IMR-90 (cell line): ENCODE measurements around the gene KCNK6. TPM values are rescaled to one million over a fixed set of nuclear protein-coding genes. Genes with fewer than 3 reads are reported as not detected.

ENCODE experiments used
- ATAC-seq: fragments of 200-7000 bp; cut with Tn5 transposase; 2 replicates; pipeline ENCODE4 v1.9.1; 2020; ENCODE audit warnings: low read depth, mild to moderate bottlenecking, moderate library complexity
- BruUV-seq: library from RNA; stranded (reverse); fragments of 400-500 nt; replicated peaks from 2 replicates; lab custom pipeline; 2021; lab: Mats Ljungman, UMichigan
- CTCF ChIA-PET: fragments of 300-600 bp; formaldehyde crosslinking; extraction: SDS; loops from one replicate; lab custom pipeline; 2021; ENCODE audit warnings: antibody characterized with exemption; lab: Yijun Ruan, JAX
- POLR2A ChIA-PET: fragments of 300-600 bp; sonication (Branson Sonifier 250); formaldehyde crosslinking; loops from one replicate; lab custom pipeline; 2022; ENCODE audit warnings: antibody characterized with exemption; ENCODE audit not compliant: unreplicated experiment; lab: Charles Lee
- DNase-seq: peaks from one replicate; pipeline ENCODE4 v3.0.0; 2013
- H2AFZ ChIP-seq: replicated peaks from 2 replicates; pipeline ENCODE3; 2013; ENCODE audit warnings: low read length, mild to moderate bottlenecking; ENCODE audit not compliant: poor library complexity
- H2AK5ac ChIP-seq: 2 replicates; pipeline ENCODE4 v1.6.1; 2013; ENCODE audit warnings: low read depth, low read length, inconsistent platforms
- H2AK9ac ChIP-seq: replicated peaks from 2 replicates; pipeline ENCODE3; 2013; ENCODE audit warnings: mild to moderate bottlenecking, low read depth, low read length, moderate library complexity; ENCODE audit not compliant: poor library complexity
- H2BK120ac ChIP-seq: 2 replicates; pipeline ENCODE4 v1.6.1; 2013; ENCODE audit warnings: low read depth, low read length, inconsistent platforms
- H2BK15ac ChIP-seq: 3 replicates; pipeline ENCODE4 v1.6.1; 2013; ENCODE audit warnings: low read depth, low read length, inconsistent platforms
- H2BK20ac ChIP-seq: 2 replicates; pipeline ENCODE4 v1.6.1; 2013; ENCODE audit warnings: low read depth, mild to moderate bottlenecking, inconsistent platforms, low read length, moderate library complexity
- H2BK5ac ChIP-seq: 2 replicates; pipeline ENCODE4 v1.6.1; 2013; ENCODE audit warnings: mild to moderate bottlenecking, low read depth, low read length, inconsistent platforms; ENCODE audit not compliant: poor library complexity, severe bottlenecking
- H3K14ac ChIP-seq: replicated peaks from 2 replicates; pipeline ENCODE4 v1.6.1; 2013; ENCODE audit warnings: low read depth, low read length, inconsistent platforms
- H3K18ac ChIP-seq: 2 replicates; pipeline ENCODE4 v1.6.1; 2013; ENCODE audit warnings: low read depth, low read length, control low read depth
- H3K23ac ChIP-seq: 2 replicates; pipeline ENCODE4 v1.6.1; 2013; ENCODE audit warnings: low read depth, low read length, inconsistent platforms
- H3K27ac ChIP-seq: 2 replicates; pipeline ENCODE4 v1.5.1; 2013; ENCODE audit warnings: mild to moderate bottlenecking, control low read depth, low read length; ENCODE audit not compliant: insufficient read depth
- H3K27me3 ChIP-seq: 2 replicates; pipeline ENCODE4 v1.6.1; 2013; ENCODE audit warnings: low read length; ENCODE audit not compliant: control insufficient read depth, insufficient read depth
- H3K36me3 ChIP-seq: 2 replicates; pipeline ENCODE4 v1.6.1; 2013; ENCODE audit warnings: low read length, mixed read lengths; ENCODE audit not compliant: control insufficient read depth, insufficient read depth
- H3K4ac ChIP-seq: 2 replicates; pipeline ENCODE4 v1.6.1; 2013; ENCODE audit warnings: low read depth, low read length, inconsistent platforms
- H3K4me1 ChIP-seq: 2 replicates; pipeline ENCODE4 v1.6.1; 2013; ENCODE audit warnings: low read length, mixed read lengths; ENCODE audit not compliant: control insufficient read depth, insufficient read depth
- H3K4me2 ChIP-seq: 2 replicates; pipeline ENCODE4 v1.6.1; 2013; ENCODE audit warnings: low read depth, mild to moderate bottlenecking, control low read depth, low read length, moderate library complexity
- H3K4me3 ChIP-seq: 2 replicates; pipeline ENCODE4 v1.5.1; 2013; ENCODE audit warnings: low read depth, mild to moderate bottlenecking, control low read depth, low read length, moderate library complexity; ENCODE audit not compliant: insufficient read depth
- H3K56ac ChIP-seq: 2 replicates; pipeline ENCODE4 v1.6.1; 2013; ENCODE audit warnings: low read length, inconsistent platforms; ENCODE audit not compliant: insufficient read depth; ENCODE audit errors: extremely low read depth
- H3K79me1 ChIP-seq, 2 experiments: 2 replicates each; pipeline ENCODE4 v1.6.1; 2013; ENCODE audit warnings: low read length in 2 of 2, inconsistent platforms in 1 of 2, low read depth in 1 of 2
- H3K9ac ChIP-seq: 2 replicates; pipeline ENCODE4 v1.6.1; 2013; ENCODE audit warnings: low read depth, low read length, control low read depth
- H3K9me1 ChIP-seq: 2 replicates; pipeline ENCODE4 v1.6.1; 2013; ENCODE audit warnings: low read length, inconsistent platforms; ENCODE audit not compliant: insufficient read depth
- H3K9me3 ChIP-seq: 2 replicates; pipeline ENCODE4 v1.6.1; 2013; ENCODE audit warnings: low read length; ENCODE audit not compliant: control insufficient read depth, insufficient read depth
- H4K20me1 ChIP-seq: 2 replicates; pipeline ENCODE4 v1.6.1; 2013; ENCODE audit warnings: low read length, inconsistent platforms; ENCODE audit not compliant: insufficient read depth
- H4K5ac ChIP-seq: 2 replicates; pipeline ENCODE4 v1.6.1; 2013; ENCODE audit warnings: mild to moderate bottlenecking, low read depth, low read length, control low read depth
- H4K8ac ChIP-seq, 2 experiments: 2 replicates each; pipeline ENCODE4 v1.6.1; 2013; ENCODE audit warnings: low read depth in 2 of 2, low read length in 2 of 2, control low read depth in 1 of 2, inconsistent platforms in 1 of 2
- H4K91ac ChIP-seq: 2 replicates; pipeline ENCODE4 v1.6.1; 2013; ENCODE audit warnings: low read depth, low read length, inconsistent platforms; ENCODE audit not compliant: insufficient read depth
- BHLHE40 ChIP-seq: fragments of 150-350 bp; IDR thresholded peaks from 2 replicates; pipeline ENCODE4 v1.6.1; 2016; ENCODE audit warnings: mild to moderate bottlenecking, low read depth, low read length
- CHD1 ChIP-seq: IDR thresholded peaks from 2 replicates; pipeline ENCODE4 v1.6.1; 2012; ENCODE audit warnings: low read depth, low read length, improper control_type of control experiment
- CTCF ChIP-seq: conservative IDR thresholded peaks from 2 replicates; pipeline ENCODE4 v1.5.1; 2012; ENCODE audit warnings: mild to moderate bottlenecking, low read depth, low read length, improper control_type of control experiment
- ELK1 ChIP-seq: fragments of 150-350 bp; IDR thresholded peaks from 2 replicates; pipeline ENCODE4 v1.6.1; 2016; ENCODE audit warnings: low read depth, mild to moderate bottlenecking, low read length, moderate library complexity, borderline replicate concordance
- FOS ChIP-seq: fragments of 150-350 bp; IDR thresholded peaks from 2 replicates; pipeline ENCODE4 v1.6.1; 2016; ENCODE audit warnings: low read depth, low read length
- MAFK ChIP-seq: IDR thresholded peaks from 2 replicates; pipeline ENCODE4 v1.6.1; 2012; ENCODE audit warnings: low read depth, low read length, improper control_type of control experiment
- MAZ ChIP-seq: IDR thresholded peaks from 2 replicates; pipeline ENCODE4 v1.6.1; 2012; ENCODE audit warnings: low read depth, mild to moderate bottlenecking, low read length, improper control_type of control experiment, moderate library complexity, borderline replicate concordance
- MXI1 ChIP-seq: IDR thresholded peaks from 2 replicates; pipeline ENCODE4 v1.6.1; 2012; ENCODE audit warnings: low read depth, mild to moderate bottlenecking, low read length, moderate library complexity, borderline replicate concordance
- NFE2L2 ChIP-seq: fragments of 150-350 bp; IDR thresholded peaks from 2 replicates; pipeline ENCODE4 v1.6.1; 2016; ENCODE audit warnings: low read depth, mild to moderate bottlenecking, low read length
- POLR2A ChIP-seq: IDR thresholded peaks from 2 replicates; pipeline ENCODE4 v1.6.1; 2012; ENCODE audit warnings: mild to moderate bottlenecking, low read depth, low read length
- RAD21 ChIP-seq: IDR thresholded peaks from 2 replicates; pipeline ENCODE4 v1.6.1; 2012; ENCODE audit warnings: low read length, improper control_type of control experiment
- RFX5 ChIP-seq: IDR thresholded peaks from 2 replicates; pipeline ENCODE4 v1.8.0; 2012; ENCODE audit warnings: low read depth, mild to moderate bottlenecking, low read length, moderate library complexity
- USF2 ChIP-seq: fragments of 150-350 bp; IDR thresholded peaks from 2 replicates; pipeline ENCODE4 v1.6.1; 2017; ENCODE audit warnings: mild to moderate bottlenecking, antibody characterized with exemption, low read length, low read depth
- WGBS, 2 experiments: methylation state at CpG; one replicate each; pipeline versions ENCODE4 v1.1.5 to v1.1.7; 2013; ENCODE audit warnings: missing lambda C conversion rate in 2 of 2; ENCODE audit not compliant: insufficient read length in 1 of 2; ENCODE audit errors: extremely low coverage in 2 of 2; 5-methylcytosine and 5-hydroxymethylcytosine counted together
- dilution Hi-C: fragments of 300-500 bp; cut with HindIII; formaldehyde crosslinking; loops from one replicate; pipeline ENCODE4 v1.14.3; 2018; ENCODE audit warnings: low sequenced_read_pairs; ENCODE audit not compliant: unreplicated experiment
- in situ Hi-C: fragments of 300-500 bp; cut with MboI; formaldehyde crosslinking; loops from 3 replicates; pipeline ENCODE4 v1.14.3; 2019; ENCODE audit warnings: low sequenced_read_pairs, inconsistent platforms, mixed read lengths
- intact Hi-C: fragments of 100-400 bp; cut with micrococcal nuclease; formaldehyde crosslinking; loops from 2 replicates; pipeline ENCODE4 v1.10.0; 2022
- polyA plus RNA-seq, 3 experiments: library from polyadenylated mRNA; depleted of rRNA; stranded (reverse); fragments of >200 nt; gene quantifications; 2 replicates each; pipeline ENCODE4 v1.2.3, GENCODE V29; 2012; ENCODE audit warnings: low replicate concordance in 1 of 3
- total RNA-seq: library from RNA; depleted of rRNA; stranded (reverse); fragments of >200 nt; gene quantifications from 2 replicates; pipeline ENCODE4 v1.2.3, GENCODE V29; 2012

KCNK6 gene
- total and polyA plus RNA-seq, 2 of the 4 experiments (the other 2 are of a cell fraction) = 2.7 to 4.5 TPM

- TF ChIP-seq BHLHE40 = no peak
These were observed 31.4 kb upstream of the KCNK6 start (continued) for GRCh38 chr19:38288123-38288855.

GRCh38 chr19:38289955-38290354 is 29.7 kb upstream of the KCNK6 start:
- Histone ChIP-seq H4K20me1 (no peaks in the 10 kb centered on the region), H2AFZ (peak overlapping the region; percentile 82), H3K4me1 (peaks cover 25% of the 10 kb centered on the region), H4K91ac (peak overlapping the region; percentile 57), H3K9ac (no peak overlapping the region), H3K27me3 (no peaks in the 10 kb centered on the region), H4K5ac (peak overlapping the region; percentile 6; the same call in 1 of the 2 replicates), H3K4ac (peak overlapping the region; percentile 53), H2BK15ac (peak overlapping the region; percentile 2; the same call in 1 of the 3 replicates), H3K9me3 (no peaks in the 10 kb centered on the region), H3K4me3 (no peak overlapping the region), H3K18ac (peak overlapping the region; percentile 8), H3K9me1 (peaks cover 13% of the 10 kb centered on the region), H2AK9ac (peak overlapping the region; percentile 69), H2AK5ac (peak overlapping the region; percentile 69), H3K27ac (peak overlapping the region; percentile 43), H3K36me3 (no peaks in the 10 kb centered on the region), H2BK120ac (peak overlapping the region; percentile 75), H3K56ac (peak overlapping the region; percentile 19; the same call in 1 of the 2 replicates), H3K79me1 (no peaks in the 10 kb centered on the region), H3K23ac (no peak overlapping the region), H3K14ac (peak overlapping the region; percentile 32), H2BK20ac (peak overlapping the region; percentile 45), H4K8ac (peak overlapping the region; percentile 27 to 41; a peak in 3 of 4 replicates), H3K4me2 (no peak overlapping the region), H2BK5ac (peak overlapping the region; percentile 77)
- WGBS, 2 experiments = 90% methylated on average over 9 of the region's 15 CpGs; no CpG with 5 or more reads in 1 of the 2 experiments
- intact Hi-C loops = no loop called here
- in situ Hi-C loops = no loop called here
- no peak for ATAC-seq
- ChIA-PET CTCF (no interaction called here), POLR2A (no interaction called here)
- dilution Hi-C loops = no loop called here
- BruUV-seq = no TSS peak
- no peak for DNase-seq
- TF ChIP-seq NFE2L2 (no peak), MXI1 (no peak), USF2 (no peak), POLR2A (no peak), MAZ (no peak), ELK1 (no peak), RFX5 (no peak), CHD1 (no peak), MAFK (no peak), RAD21 (no peak), CTCF (no peak), FOS (no peak)
